ENCODE data around the gene SH3TC1.

- TF ChIP-seq POLR2A (IDR thresholded peaks at IDR 0.05; ENCODE audit: low read length): no peak
- TF ChIP-seq GATA1 (IDR thresholded peaks at IDR 0.05; ENCODE audit: low read depth, low read length): no peak
These were observed 22.4 kb downstream of the SH3TC1 start for GRCh38 chr4:8221476-8221875.

All from erythroblast (primary cell).